ENCODE measurements around the gene NUMBL. TPM values are rescaled to one million over a fixed set of nuclear protein-coding genes. Genes with fewer than 3 reads are reported as not detected.

NUMBL gene
- total and polyA plus RNA-seq, 2 of the 8 experiments (the other 6 are each of a cell fraction or from before 2014, with no cell fraction given): 13.5 to 24.8 TPM

DNA sequence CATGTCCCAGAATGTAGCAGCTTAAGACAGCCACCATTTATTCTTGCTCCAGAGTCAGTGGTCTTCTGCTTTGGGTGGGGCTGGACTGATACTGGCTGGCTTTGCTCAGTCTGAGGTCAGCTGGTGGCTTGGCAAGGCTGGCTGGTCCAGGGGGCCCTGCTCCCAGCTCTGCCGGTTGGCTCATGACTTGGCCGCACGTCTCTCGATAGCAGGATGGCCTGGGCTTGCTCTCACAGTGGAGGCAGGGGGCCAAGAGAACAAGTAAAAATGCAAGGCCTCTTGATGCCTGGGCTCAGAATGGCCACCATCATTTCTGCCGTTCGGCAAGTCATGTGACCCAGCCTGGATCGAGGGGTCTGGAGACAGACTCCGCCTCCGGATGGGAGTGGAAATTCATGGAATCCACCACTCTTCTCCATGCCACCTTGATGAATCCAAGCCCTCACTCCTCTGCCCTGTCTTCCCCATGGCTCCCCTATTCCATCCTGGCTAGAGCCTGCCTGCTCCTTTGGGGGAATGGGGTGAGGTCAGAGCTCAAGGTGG lies 46.7 kb upstream of the NUMBL start:
- H4K20me1 ChIP-seq (replicated peaks in 1 of 2; ENCODE audit: control insufficient read depth in 1 of 2, insufficient read depth in 2 of 2, low read length in 2 of 2): peaks cover 0 to 10% of the 10 kb centered on the region in 2 experiments
- H3K9ac ChIP-seq (replicated peaks in 1 of 4; ENCODE audit: extremely low read depth in 1 of 4, low read depth in 3 of 4, low read length in 3 of 4): no peak overlapping the region
- H3K56ac ChIP-seq (replicated peaks; ENCODE audit: insufficient read length, low read depth, low read length): no peak overlapping the region
- no peak overlapping the region for H4K91ac ChIP-seq (replicated peaks; ENCODE audit: insufficient read length, low read length)
- no peaks in the 10 kb centered on the region; a peak in 2 of 7 replicates for H3K4me1 ChIP-seq (replicated peaks in 1 of 4; ENCODE audit: control insufficient read depth in 3 of 4, insufficient read depth in 4 of 4, low read length in 3 of 4)
- no peak overlapping the region for H2BK15ac ChIP-seq (ENCODE audit: low read length)
- no peak overlapping the region for H3K23ac ChIP-seq (ENCODE audit: insufficient read length)
- no peak overlapping the region for H2BK120ac ChIP-seq (replicated peaks; ENCODE audit: low read depth, low read length)
- ChIA-PET POLR2A (ENCODE audit: partially characterized antibody) (interaction anchor here (1.1 to 12.4 kb wide), 4 partner anchors 8 to 23 kb away, joined by 3 to 120 read pairs (median 6); partner anchors contain the start of genes ACTMAP and SNRPA), CTCF (ENCODE audit: partially characterized antibody) (interaction anchor here (0.6 to 2.0 kb wide), 4 partner anchors 10 to 74 kb away, joined by 3 to 6 read pairs (median 4); no protein-coding TSS in a partner anchor)
- H3K79me2 ChIP-seq (ENCODE audit: control insufficient read depth in 1 of 2, insufficient read depth in 2 of 2, low read length in 2 of 2): no peaks in the 10 kb centered on the region
- no peak for TF ChIP-seq JUN (IDR thresholded peaks at IDR 0.05; ENCODE audit: low read depth, low read length)
- TF ChIP-seq, protein P1, sequence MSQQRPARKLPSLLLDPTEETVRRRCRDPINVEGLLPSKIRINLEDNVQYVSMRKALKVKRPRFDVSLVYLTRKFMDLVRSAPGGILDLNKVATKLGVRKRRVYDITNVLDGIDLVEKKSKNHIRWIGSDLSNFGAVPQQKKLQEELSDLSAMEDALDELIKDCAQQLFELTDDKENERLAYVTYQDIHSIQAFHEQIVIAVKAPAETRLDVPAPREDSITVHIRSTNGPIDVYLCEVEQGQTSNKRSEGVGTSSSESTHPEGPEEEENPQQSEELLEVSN (IDR thresholded peaks at IDR 0.05): no peak
- no peak overlapping the region for H4K5ac ChIP-seq (ENCODE audit: insufficient read length, low read depth, low read length)
- no peaks in the 10 kb centered on the region for H3K27me3 ChIP-seq (replicated peaks in 1 of 4; ENCODE audit: control insufficient read depth in 3 of 4, extremely low read depth in 1 of 4, insufficient read depth in 3 of 4, low read length in 3 of 4)
- no peak for DNase-seq (ENCODE audit: low read depth in 1 of 2, low spot score in 2 of 2)
- no peak overlapping the region for H2AK5ac ChIP-seq (ENCODE audit: low read depth, low read length)
- H2BK12ac ChIP-seq (ENCODE audit: low read depth, low read length): no peak overlapping the region
- H3K23me2 ChIP-seq (ENCODE audit: low read depth, low read length): no peaks in the 10 kb centered on the region
- H3K4me3 ChIP-seq (ENCODE audit: extremely low read depth in 1 of 4, insufficient read depth in 2 of 4, low read depth in 3 of 4, low read length in 4 of 4): no peak overlapping the region
- no peak overlapping the region for H2AFZ ChIP-seq (ENCODE audit: low read length)
- 91% methylated on average over 9 of the region's 9 CpGs; no CpG with 5 or more reads in 1 of the 2 experiments for WGBS, 2 experiments (ENCODE audit: extremely low coverage in 1 of 2, insufficient coverage in 1 of 2, insufficient read length in 1 of 2, insufficient replicate concordance in 2 of 2, low coverage in 1 of 2, low lambda C conversion rate in 2 of 2, missing lambda C conversion rate in 1 of 2)
- no peak overlapping the region for H4K8ac ChIP-seq (ENCODE audit: extremely low read depth, insufficient read depth, low read length)
- no peak overlapping the region for H3K18ac ChIP-seq (ENCODE audit: extremely low read depth, low read length)
- peaks cover 3 to 29% (median 17%) of the 10 kb centered on the region in 4 experiments; a peak in 5 of 8 replicates for H3K36me3 ChIP-seq (ENCODE audit: control insufficient read depth in 2 of 4, insufficient read depth in 4 of 4, low read length in 3 of 4)
- FAIRE-seq: no peak
- no peak overlapping the region for H3K14ac ChIP-seq (ENCODE audit: insufficient read length)
- H3K4ac ChIP-seq (replicated peaks; ENCODE audit: insufficient read length, low read depth, low read length): no peak overlapping the region
- no peaks in the 10 kb centered on the region for H3K9me3 ChIP-seq (ENCODE audit: insufficient read depth in 2 of 2, low read depth in 1 of 2, low read length in 1 of 2)
- no peak overlapping the region for H2BK20ac ChIP-seq (ENCODE audit: low read length)
- no peaks in the 10 kb centered on the region for H3K79me1 ChIP-seq (ENCODE audit: low read depth, low read length)
- H3K4me2 ChIP-seq (ENCODE audit: insufficient read depth in 1 of 2, low read depth in 2 of 2, low read length in 2 of 2): no peak overlapping the region
- H3K27ac ChIP-seq (ENCODE audit: low read depth, low read length): no peak overlapping the region
- no peak overlapping the region for H2BK5ac ChIP-seq (ENCODE audit: low read depth, low read length)
